ENCODE measurements around the gene PPM1H.
"Not testable (repeated sequence)": the region's sequence is repeated elsewhere in the genome, so short reads cannot be mapped to it uniquely, and the experiment has no call there.

GRCh38 chr12:62965242-62965641, 30.3 kb upstream of the PPM1H start:
- TF ChIP-seq POLR2A (IDR thresholded peaks at IDR 0.05) = not testable (repeated sequence)
- TF ChIP-seq, protein P1, sequence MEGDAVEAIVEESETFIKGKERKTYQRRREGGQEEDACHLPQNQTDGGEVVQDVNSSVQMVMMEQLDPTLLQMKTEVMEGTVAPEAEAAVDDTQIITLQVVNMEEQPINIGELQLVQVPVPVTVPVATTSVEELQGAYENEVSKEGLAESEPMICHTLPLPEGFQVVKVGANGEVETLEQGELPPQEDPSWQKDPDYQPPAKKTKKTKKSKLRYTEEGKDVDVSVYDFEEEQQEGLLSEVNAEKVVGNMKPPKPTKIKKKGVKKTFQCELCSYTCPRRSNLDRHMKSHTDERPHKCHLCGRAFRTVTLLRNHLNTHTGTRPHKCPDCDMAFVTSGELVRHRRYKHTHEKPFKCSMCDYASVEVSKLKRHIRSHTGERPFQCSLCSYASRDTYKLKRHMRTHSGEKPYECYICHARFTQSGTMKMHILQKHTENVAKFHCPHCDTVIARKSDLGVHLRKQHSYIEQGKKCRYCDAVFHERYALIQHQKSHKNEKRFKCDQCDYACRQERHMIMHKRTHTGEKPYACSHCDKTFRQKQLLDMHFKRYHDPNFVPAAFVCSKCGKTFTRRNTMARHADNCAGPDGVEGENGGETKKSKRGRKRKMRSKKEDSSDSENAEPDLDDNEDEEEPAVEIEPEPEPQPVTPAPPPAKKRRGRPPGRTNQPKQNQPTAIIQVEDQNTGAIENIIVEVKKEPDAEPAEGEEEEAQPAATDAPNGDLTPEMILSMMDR (IDR thresholded peaks at IDR 0.05 in 4 of 5, conservative IDR thresholded peaks at IDR 0.05 in 1 of 5) = not testable (repeated sequence)

Data from gastrocnemius medialis (tissue), 4 donors.